Activated naive CD4-positive, alpha-beta T cell treated with Interleukin-2 at 50 U/mL for 16 hours (primary cell): ENCODE data around the gene SETD2.

Source experiments
- DNase-seq: peaks from one replicate; pipeline ENCODE4 v3.0.0-alpha.2; 2020

SETD2 gene

GRCh38 chr3:46979958-46980497 lies 183.9 kb downstream of the SETD2 start:
- peak; percentile 26 for DNase-seq

- DNase-seq, result peak; percentile 97
Measured at GRCh38 chr3:46978985-46979944, 184.6 kb downstream of the SETD2 start, which contains the start of gene NBEAL2. NBEAL2 (plus strand) TSS chr3:46979666; CDS start chr3:46979862, 196 bp downstream.

- no peak for DNase-seq
Measured at GRCh38 chr3:46978381-46978780, 185.5 kb downstream of the SETD2 start.

GRCh38 chr3:46977811-46978195 lies 186.1 kb downstream of the SETD2 start:
- no peak for DNase-seq

- peak; percentile 94 for DNase-seq
Measured at GRCh38 chr3:46976326-46977190, 187.4 kb downstream of the SETD2 start, which contains the start of gene CCDC12. CCDC12 (minus strand) TSS chr3:46976745; CDS start chr3:46976732, 13 bp downstream.

GRCh38 chr3:46974421-46975171 lies 189.3 kb downstream of the SETD2 start:
- no peak for DNase-seq

GRCh38 chr3:46972396-46972795 lies 191.5 kb downstream of the SETD2 start:
- no peak for DNase-seq

GRCh38 chr3:46971742-46972141 lies 192.2 kb downstream of the SETD2 start:
- DNase-seq, result no peak

GRCh38 chr3:46971151-46971550 lies 192.8 kb downstream of the SETD2 start:
- no peak for DNase-seq

GRCh38 chr3:46970391-46971091 lies 193.4 kb downstream of the SETD2 start:
- DNase-seq, result no peak

GRCh38 chr3:46968783-46969428 lies 195.0 kb downstream of the SETD2 start:
- no peak for DNase-seq

- DNase-seq, result no peak
Measured at GRCh38 chr3:46966811-46967210, 197.1 kb downstream of the SETD2 start.
